ENCODE data around the gene RABAC1.

RABAC1 gene

DNA sequence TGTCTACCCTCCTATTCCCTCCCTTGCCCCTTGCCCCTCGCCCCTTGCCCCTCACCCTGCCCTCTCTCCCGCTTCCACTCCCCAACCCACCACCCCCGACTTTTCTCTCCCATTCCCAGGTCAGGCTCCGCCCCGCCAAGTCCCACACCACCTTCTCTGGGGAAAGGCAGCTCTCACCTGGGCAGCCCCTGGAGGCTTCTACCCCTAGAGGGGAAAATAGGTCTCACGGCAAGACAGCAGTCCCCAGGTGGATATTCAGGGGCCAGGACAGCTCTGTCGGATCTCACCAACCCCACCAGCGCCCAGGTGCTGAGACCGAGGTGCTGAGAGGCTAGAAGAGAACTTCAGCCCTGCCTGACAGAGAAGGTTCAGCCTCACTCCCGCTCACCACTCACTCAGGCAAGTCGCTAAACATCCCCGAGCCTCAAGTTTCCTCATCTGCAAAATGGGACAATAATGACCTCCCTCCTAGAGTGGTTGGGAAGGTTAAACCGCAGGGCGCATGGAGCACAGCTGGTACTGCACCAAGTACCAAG, 29.5 kb downstream of the RABAC1 start:
- DNase-seq (ENCODE audit: low read depth in 2 of 3, low spot score in 2 of 3): no peak

DNA sequence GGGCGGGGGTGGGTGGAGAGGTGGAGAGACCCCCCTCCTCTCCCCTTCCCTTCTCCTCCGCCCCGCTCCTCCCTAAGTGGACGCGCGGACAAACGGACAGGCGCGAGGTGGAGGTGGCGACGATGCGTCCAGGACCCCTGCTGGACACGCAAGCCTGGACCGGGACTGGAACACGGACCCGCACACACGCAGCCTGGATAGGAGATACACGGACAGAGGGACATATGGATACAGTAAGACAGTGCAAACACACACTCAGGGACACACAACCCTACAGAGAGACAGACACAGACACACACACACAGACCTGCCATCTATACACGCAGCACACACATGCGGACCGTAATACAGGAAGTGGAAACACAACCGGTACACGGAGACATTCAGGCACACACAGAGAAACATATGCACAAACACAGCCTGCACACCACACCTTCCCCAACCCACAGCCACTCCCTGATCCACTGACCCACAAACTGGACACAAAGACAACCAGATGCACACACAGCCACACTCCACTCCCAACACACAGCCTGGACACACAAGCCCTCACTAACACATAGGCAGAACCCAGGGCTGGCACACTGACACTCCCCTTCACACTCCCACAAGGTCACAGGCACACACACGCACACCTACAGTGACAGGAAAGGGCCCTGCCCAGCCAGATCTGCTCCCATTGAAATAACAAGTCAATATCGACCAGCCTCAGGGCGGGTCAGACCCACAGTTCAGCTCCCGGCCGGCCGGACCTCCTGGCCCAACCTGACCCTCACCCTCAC, 30.2 kb downstream of the RABAC1 start:
- DNase-seq (ENCODE audit: low read depth in 2 of 3, low spot score in 2 of 3): no peak

DNA sequence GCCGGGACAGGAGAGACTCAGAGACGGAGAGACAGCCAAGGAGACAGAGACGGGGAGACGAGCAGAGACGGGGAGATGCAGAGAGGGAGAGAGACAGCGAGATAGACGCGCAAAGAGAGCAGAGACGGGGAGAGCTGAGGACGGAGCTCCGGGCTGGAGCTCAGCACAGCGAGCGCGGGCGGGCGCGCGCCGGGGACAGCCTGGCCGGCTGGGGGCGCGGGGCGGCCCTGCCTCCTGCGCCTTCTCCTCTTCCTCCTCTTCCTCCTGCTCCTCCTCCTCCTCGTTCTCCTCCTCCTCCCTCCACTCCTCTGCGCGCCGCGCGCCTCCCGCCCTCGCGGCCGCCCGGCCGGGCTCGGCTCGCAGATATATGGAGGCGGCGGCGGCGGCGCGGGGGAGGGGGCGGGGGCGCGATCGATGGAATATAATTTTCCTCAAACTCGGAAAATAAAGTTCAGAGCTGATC, 30.9 kb downstream of the RABAC1 start, which contains the start of gene ERFL:
Gene ERFL, minus strand, starts transcription at position 229 of the 463 bp plus-strand sequence. CDS start 15,530 bp downstream, outside the sequence.
- DNase-seq (ENCODE audit: low read depth in 2 of 3, low spot score in 2 of 3): no peak

DNA sequence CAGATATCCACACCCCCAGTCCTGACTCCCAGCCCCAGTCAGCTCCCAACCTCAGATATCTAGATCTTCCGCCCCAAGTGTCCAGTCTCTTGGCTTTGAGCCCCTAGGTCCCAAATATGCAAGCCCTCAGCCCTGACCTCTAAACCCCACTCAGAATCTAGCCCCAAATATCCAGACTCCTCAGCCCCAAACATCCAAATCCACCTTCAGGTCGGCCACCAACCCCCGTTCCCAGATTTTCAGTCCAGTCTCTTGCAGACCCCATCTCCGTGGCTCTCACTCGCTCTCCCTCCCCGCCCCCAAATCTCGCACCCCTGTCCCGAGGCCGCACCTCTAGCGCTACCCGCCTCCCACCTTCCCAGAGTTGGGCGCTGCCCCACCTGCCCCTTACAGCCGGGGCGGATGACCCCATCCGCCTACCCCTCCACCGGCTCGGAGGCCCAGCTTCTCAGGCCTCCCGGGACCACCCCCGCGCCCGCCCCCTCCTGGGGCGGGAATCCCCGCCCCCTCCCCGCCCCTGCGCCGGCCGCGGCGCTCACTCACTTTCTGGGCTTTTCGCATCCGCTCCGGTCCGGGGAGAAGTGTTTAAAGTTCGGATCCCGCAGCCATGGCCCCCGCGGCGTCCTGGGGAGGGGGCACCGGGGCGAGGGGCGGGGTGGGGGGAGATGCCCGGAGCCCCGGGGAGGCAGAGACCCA, 31.5 kb downstream of the RABAC1 start:
- no peak for DNase-seq (ENCODE audit: low read depth in 2 of 3, low spot score in 2 of 3)

DNA sequence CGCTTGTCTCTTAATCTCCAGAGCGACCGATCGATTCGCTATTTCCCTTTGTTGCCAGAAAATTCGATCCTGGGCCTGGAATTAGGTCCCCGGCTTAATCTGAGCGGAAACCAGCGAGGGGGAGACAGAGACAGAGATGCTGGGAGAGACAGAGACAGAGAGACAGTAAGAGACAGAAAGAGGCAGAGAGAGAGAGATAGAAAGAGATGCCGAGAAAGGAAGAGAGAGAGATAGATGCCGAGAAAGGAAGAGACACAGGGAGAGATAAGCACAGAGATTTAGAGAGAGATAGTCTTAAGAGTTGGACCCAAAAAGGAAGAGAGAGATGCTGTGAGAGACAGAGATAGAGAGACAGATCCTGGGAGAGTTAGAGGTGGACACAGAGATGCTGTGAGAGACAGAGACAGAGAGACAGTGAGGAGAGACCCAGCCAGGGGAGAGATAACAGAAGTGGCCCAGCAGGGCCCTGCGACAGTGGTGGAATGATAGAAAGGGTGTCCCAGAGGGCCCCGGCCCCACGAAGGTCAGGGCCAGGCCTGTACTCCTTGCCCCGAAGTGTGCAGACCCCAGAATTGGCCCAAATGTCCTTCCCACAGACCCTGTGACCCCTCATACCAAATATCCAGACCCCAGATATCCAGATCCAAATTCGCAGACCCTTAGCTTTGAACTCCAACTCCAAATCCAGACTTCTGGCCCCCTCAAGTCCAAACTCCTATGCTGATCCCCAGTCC, 32.2 kb downstream of the RABAC1 start:
- DNase-seq (ENCODE audit: low read depth in 2 of 3, low spot score in 2 of 3): no peak

DNA sequence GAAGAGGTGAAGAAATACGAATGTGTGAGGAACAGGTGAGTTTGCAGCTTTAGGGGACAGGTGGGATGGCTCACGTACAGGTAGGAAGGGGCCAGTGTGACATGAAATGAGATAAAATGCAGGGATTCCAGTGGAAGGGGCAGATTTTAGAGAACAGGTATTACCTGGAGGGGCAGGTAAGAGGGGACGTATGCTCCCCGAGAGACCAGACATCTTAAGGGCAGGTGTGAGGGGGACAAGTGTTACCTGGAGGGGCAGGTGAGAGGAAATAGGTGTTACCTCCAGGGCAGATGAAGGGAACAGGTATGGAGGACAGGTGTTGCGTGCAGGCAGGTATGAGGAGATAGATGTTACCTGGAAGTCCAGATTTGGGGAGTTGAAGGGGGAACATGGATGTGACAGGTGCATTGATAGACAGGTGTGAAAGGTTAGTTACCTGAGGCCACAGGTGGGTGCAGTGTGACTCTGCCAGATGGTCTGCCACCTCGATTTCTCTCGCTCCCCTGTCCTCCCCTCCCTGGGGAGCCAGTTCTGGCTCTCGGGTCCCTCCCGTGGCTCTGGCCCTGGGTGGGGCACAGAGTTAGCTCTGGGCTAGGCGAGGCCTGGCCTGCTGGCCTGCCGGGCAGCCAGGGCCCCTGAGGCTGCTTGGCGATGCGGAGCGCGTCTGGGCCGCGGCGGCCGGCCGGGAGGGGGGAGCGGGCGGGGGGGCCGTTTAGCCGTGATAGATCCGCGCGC, 32.9 kb downstream of the RABAC1 start:
- no peak for DNase-seq (ENCODE audit: low read depth in 2 of 3, low spot score in 2 of 3)

DNA sequence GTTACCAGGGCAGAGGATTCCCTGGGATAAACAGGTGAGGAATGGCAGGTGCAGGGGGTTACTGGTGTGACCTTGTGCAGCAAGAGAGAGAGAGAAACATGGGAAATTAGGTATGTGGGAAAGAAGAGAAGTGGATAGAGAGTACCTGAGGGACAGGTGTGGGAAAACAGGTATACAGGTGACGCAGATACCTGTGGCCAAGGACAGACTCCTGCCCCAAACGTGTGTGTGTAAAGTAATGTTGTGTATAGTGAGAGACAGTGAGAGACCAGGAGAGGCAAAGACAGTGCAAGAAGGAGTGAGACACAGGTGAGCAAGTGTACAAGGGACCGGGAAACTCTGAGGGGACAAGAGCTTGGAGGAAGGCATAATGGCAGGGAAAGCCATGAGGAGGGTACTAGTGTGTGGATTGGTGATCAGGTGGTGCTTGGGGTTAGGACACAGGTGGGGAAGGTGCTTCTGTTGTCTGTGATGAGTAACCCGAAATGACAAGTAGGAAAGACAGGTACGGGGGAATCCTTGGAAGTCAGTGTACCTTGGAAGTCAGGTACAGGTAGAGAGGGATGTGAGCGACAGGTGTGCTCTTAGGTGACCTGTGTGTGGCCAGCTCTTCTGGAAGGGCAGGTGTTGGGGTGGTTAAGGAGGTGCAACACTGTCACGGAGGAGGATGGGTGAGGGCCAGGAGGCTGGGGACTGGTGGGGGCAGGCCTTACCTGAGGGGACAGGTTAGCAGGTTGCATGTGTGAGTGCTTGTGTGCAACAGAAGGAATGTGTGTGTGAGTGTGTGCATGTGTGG, 33.7 kb downstream of the RABAC1 start:
- no peak for DNase-seq (ENCODE audit: low read depth in 2 of 3, low spot score in 2 of 3)

DNA sequence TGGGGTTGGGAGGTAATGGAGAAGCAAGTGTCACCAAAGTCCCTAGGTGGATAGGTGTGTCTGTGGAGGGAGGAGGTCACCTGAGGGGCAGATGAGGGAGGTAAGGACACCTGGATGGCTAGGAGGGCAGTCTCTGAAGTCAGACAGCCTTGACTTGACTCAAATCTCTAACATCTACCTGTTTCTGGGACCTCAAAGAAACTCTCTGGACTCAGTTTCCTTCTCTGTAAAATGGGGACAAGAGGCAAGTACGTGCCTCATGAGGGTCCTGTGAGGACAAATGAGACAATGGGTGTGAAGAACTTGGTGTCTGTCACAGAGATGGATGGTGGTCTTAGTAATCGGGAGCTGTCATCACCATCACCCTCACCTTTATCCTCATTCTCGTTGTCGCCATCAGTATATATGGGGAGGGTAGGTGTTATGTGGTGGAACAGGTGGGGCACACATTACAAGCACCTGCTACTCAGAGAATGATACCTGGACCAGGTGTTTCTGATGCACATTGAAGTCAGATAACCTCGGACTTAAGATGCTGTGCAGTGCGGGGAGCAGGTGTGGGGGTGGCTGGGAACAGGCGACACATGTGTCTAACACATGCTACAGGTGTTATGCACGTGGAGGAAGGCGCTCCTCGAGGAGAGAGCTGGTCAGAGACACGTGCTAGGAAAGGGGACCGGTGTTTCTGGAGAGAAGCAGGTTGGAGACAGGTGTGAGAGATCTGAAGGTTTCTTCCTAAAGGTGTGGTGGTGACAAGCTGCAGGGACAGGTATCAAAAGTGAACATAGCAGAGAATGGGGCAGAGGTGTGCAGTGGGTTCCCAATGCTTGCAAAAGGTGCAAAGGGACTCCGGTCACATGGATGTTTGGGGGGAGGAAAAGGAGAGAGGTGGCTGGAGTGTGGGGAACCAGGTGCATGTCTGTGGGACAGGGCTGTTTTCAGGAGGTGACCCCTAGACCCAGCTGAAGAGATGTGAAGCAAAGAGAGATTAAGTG, 34.7 kb downstream of the RABAC1 start:
- DNase-seq (ENCODE audit: low read depth in 2 of 3, low spot score in 2 of 3): no peak

DNA sequence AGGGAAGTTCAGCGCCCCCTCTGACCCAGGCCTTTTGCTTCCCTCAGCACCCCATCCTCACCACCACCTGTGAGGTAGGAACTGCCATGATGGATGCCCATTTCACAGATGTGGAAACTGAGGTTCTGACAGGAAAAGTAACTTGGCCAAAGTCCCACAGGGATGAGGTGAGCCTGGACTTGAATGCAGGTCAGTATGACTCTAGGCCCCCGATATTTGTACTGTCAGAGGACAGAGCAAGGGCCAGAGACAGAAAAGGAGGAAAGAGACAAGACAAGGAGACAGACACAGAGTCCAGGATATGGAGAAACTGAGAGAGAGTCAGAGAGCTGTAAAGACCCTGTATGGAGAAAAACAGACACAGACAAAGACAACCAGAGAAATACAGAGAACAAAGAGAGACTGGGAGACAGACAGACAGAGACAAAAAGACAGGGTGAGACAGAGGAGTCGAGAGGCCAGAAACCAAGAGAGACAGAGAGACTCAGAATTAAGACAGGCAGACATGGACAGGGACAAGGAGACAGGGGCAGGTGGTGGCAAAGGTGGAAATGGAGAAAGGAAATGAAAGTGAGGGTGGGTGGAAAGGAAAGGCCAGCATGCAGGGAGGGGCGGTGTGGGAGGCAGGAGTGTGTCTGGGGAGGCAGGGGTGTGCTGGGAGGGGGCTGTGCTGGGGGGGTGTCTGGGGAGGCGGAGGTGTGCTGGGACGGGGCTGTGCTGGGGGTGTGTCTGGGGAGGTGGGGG, 35.9 kb downstream of the RABAC1 start:
- DNase-seq (ENCODE audit: low read depth in 2 of 3, low spot score in 2 of 3): no peak

DNA sequence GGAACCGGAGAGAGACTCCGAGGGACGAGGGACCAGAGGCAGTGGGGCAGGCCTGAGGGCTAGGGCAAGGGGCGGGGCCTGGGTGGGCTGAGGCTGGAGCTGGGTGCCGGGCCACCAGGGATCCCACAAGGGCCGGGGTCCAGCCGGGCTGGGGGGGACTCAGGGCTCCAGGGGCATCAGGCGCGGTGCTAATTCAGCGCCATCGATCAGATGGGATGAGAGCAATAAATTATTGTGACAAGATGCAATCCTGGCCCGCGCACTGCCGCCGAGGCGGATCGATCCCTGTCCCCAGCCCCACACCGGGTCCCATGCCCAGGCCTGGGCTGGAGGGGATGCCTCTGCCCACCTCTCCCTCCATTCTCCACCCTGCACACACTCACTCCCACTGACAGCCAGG, 36.5 kb downstream of the RABAC1 start:
- no peak for DNase-seq (ENCODE audit: low read depth in 2 of 3, low spot score in 2 of 3)

DNA sequence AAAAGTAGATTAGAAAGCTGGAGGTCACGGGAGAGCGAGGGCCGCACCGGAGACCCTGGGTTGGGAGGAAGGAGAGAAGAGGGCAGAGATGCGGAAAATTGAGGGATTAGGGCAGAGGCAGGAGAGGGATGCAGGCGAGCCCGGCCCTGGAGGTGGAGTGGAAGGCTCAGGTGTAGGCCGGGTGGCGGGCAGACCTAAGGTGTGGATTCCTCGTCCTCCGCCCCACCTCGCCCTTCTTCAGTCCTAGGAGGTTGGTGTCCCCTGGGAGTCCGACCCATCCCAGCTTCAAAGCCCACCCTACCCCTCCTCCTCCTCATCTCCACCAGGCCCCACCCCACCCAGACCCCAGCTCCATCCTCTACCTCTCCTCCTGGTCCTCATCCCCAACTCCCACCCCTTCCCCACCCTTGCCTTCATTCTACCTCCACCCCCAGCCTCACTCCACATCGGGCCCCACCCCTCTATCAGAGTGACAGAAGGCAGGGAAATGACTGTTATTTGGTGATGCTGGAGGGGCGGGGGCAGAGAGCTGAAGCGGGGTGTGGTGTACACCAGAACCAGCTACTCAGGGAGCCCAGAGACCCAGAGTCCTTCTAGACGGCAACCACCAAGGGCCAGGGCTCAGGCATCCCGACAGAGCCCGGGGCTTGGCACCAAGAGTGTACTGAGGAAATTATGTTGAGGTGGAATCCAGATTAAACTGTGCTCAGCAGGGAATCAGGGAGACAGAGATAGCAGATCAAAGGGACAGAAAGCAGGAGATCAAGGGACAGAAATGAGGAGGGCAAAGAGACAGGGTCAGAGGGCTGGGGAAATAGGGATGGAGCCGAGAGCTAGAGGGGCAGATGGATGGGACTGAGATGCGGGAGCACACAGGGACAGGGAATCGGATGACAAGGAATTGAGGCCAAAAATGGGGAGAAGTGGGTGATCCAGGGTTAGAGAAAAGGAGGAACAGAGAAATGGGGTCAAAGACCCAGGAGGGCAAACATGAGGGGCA, 37.2 kb downstream of the RABAC1 start:
- DNase-seq (ENCODE audit: low read depth in 2 of 3, low spot score in 2 of 3): no peak

DNA sequence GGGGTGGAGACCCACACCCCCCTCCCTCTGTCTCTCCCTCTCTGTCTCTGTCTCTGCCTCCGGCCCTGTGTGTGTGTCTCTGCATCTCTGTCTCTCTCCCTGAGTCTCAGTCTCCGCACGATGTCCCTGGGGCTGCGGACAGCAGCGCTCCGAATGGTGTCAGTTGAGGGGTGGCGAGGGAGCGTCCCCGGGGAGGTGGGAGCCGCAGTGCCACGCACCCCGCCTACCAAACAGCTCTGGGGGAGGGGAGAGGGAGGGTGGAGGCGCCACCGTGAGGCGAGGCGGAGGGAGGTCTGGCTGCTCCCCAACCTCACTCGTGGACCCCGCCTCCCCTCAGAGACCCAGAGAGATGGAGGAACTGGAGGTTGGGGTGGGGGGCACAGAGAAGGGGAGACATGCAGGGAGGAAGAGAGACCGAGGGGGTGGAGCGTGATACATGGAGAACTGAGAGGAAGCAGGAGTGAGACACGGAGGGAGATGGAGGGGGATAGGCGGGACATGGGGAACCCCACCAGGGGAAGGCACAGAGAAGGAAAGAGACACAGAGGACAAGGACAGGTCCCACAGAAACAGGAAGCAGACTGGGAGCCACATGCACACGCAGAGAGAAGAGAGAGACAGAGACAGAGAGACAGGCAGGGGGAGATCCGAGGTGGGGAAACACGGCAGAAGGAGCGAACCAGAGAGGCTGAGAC, 38.1 kb downstream of the RABAC1 start:
- no peak for DNase-seq (ENCODE audit: low read depth in 2 of 3, low spot score in 2 of 3)

DNA sequence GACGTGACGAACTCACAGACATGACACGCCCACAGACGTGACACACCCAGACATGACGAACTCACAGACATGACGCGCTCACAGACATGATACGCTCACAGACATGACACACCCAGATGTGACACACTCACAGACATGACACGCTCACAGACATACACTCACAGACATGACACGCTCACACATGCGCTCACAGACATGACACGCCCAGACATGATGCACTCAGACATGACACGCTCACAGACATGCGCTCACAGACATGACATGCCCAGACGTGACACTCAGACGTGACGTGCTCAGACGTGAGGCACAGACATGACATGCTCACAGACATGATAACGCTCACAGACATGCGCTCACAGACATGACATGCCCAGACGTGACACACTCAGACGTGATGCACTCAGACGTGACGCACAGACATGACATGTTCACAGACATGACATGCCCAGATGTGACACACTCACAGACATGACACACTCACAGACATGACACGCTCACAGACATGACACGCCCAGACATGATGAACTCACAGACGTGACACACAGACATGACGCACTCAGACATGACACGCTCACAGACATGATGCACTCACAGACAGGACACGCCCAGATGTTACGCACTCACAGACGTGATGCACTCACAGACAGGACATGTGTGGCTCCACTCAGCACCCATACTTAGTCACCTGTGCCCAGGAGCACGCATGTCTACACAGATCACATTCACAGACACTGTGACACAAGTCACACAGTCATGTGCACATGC, 39.0 kb downstream of the RABAC1 start:
- DNase-seq (ENCODE audit: low read depth in 2 of 3, low spot score in 2 of 3): no peak

DNA sequence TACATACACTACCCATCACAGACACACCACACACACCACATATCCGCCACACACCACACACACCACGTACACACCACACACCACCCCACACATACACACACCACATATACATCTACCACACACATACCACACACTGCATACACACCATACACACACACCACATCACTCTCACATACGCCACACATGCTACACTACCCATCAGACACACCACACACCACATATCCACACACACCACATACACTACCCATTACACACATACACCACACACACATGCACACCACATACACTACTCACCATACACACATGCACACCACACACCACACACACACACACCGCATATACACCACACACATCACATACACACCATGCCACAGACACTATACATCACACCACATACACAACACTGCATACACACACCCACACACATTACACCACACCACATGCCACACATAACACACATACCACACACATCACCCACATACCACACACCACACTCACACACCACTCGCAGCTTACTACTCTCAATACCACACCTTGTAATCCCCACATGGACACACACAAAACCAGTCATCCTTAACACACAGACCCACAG, 40.4 kb downstream of the RABAC1 start:
- DNase-seq (ENCODE audit: low read depth in 2 of 3, low spot score in 2 of 3): no peak

DNA sequence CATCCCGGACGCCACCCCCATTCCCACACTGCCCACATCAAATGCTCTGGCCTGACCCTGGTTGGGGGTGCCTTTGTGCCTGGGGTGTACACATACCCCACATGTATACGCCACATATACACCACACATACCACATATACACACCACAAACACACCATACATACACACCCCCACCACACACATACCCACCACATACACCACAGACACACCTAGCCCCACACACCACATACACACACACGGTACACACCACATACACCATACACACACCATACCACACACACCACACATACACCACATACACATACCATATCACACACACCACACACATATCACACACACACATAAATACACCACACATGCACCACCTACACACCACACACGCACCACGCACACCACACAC, 41.0 kb downstream of the RABAC1 start:
- DNase-seq (ENCODE audit: low read depth in 2 of 3, low spot score in 2 of 3): no peak
